CD4-positive, CD25-positive, alpha-beta regulatory T cell (primary cell): Measurements from ENCODE around the gene SLC41A1. TPM values are rescaled to one million over a fixed set of nuclear protein-coding genes. Genes with fewer than 3 reads are reported as not detected.

Experiments
- ATAC-seq, 2 donors: fragments of 150-1000 bp; cut with Tn5 transposase; one replicate each; pipeline ENCODE4 v1.10.0; 2021; ENCODE audit warnings: low read depth in 2 of 2, moderate number of reproducible peaks in 2 of 2, moderate library complexity in 1 of 2
- DNase-seq, 3 donors: peaks; one replicate each; pipeline versions ENCODE4 v3.0.0 to v3.0.0-alpha.2; 2012 to 2022; ENCODE audit warnings: mixed read lengths in 1 of 3
- H3K27ac ChIP-seq: one replicate; pipeline ENCODE4 v1.7.0; 2013; ENCODE audit warnings: mild to moderate bottlenecking, low read length; ENCODE audit not compliant: insufficient read depth, poor library complexity, severe bottlenecking
- H3K27me3 ChIP-seq: one replicate; pipeline ENCODE4 v1.7.0; 2013; ENCODE audit warnings: low read length; ENCODE audit not compliant: control insufficient read depth, insufficient read depth
- H3K36me3 ChIP-seq: one replicate; pipeline ENCODE4 v1.7.0; 2013; ENCODE audit warnings: mild to moderate bottlenecking, low read length, moderate library complexity; ENCODE audit not compliant: control insufficient read depth, insufficient read depth
- H3K4me1 ChIP-seq: 2 replicates; pipeline ENCODE4 v1.7.0; 2013; ENCODE audit warnings: mild to moderate bottlenecking, low read length; ENCODE audit not compliant: insufficient read depth, control insufficient read depth, poor library complexity, severe bottlenecking
- H3K4me3 ChIP-seq: one replicate; pipeline ENCODE4 v1.7.0; 2013; ENCODE audit warnings: low read depth, mild to moderate bottlenecking, low read length, moderate library complexity
- H3K9me3 ChIP-seq, 2 experiments: 1 replicate in 1 of 2; 2 replicates in 1 of 2; pipeline ENCODE4 v1.7.0; 2013; ENCODE audit warnings: low read length in 2 of 2, mild to moderate bottlenecking in 1 of 2, moderate library complexity in 1 of 2; ENCODE audit not compliant: control insufficient read depth in 2 of 2
- H3K27ac Mint-ChIP-seq, 3 donors: one replicate each; pipeline ENCODE4 v1.8.0; 2020 to 2022; ENCODE audit warnings: mild to moderate bottlenecking in 3 of 3, mixed read lengths in 3 of 3, moderate library complexity in 2 of 3
- H3K27me3 Mint-ChIP-seq: one replicate; pipeline ENCODE4 v1.8.0; 2022; ENCODE audit warnings: mild to moderate bottlenecking, mixed read lengths
- H3K36me3 Mint-ChIP-seq: one replicate; pipeline ENCODE4 v1.8.0; 2020; ENCODE audit warnings: mixed read lengths
- H3K4me1 Mint-ChIP-seq, 4 donors: one replicate each; pipeline ENCODE4 v1.8.0; 2020 to 2022; ENCODE audit warnings: mixed read lengths in 4 of 4, mild to moderate bottlenecking in 1 of 4
- H3K4me3 Mint-ChIP-seq, 4 donors: one replicate each; pipeline ENCODE4 v1.8.0; 2020 to 2022; ENCODE audit warnings: mild to moderate bottlenecking in 4 of 4, mixed read lengths in 4 of 4, moderate library complexity in 3 of 4
- H3K9me3 Mint-ChIP-seq, 7 donors: one replicate each; pipeline ENCODE4 v1.8.0; 2020 to 2022; ENCODE audit warnings: mixed read lengths in 7 of 7, mild to moderate bottlenecking in 3 of 7, moderate library complexity in 2 of 7
- polyA plus RNA-seq, 4 donors: library from polyadenylated mRNA; unstranded; fragments of 300-500 nt; fragmentation: Illumina TruSeq; gene quantifications; one replicate each; pipeline ENCODE4 v1.2.3, GENCODE V29; 2021
- total RNA-seq: library from RNA; stranded (reverse); gene quantifications from one replicate; pipeline ENCODE4 v1.2.3, GENCODE V29; 2022

SLC41A1 gene
- total and polyA plus RNA-seq, 5 donors from 2014 or later = 10.8 to 33.2 (median 13.4) TPM

GRCh38 chr1:205741681-205742080 lies 71.3 kb downstream of the SLC41A1 start:
- Histone ChIP-seq H3K9me3 (no peaks in the 10 kb centered on the region), H3K4me3 (no peak overlapping the region), H3K36me3 (no peaks in the 10 kb centered on the region), H3K27ac (peak overlapping the region; percentile 19), H3K4me1 (peaks cover 11% of the 10 kb centered on the region), H3K27me3 (no peaks in the 10 kb centered on the region)
- ATAC-seq (no peak), DNase-seq (no peak)
- Mint-ChIP-seq H3K4me3 (no peak overlapping the region), H3K27ac (peak overlapping the region in 1 of 3 donors; percentile 47), H3K4me1 (peaks cover 34 to 61% (median 43%) of the 10 kb centered on the region in 4 donors), H3K9me3 (no peaks in the 10 kb centered on the region), H3K27me3 (no peaks in the 10 kb centered on the region), H3K36me3 (peaks cover 4% of the 10 kb centered on the region)

- H3K27ac ChIP-seq = no peak overlapping the region
- no peak overlapping the region for H3K4me3 ChIP-seq
- Mint-ChIP-seq H3K27ac (peak overlapping the region in 2 of 3 donors; percentile 21 to 33), H3K27me3 (no peaks in the 10 kb centered on the region), H3K9me3 (no peaks in the 10 kb centered on the region), H3K4me3 (peak overlapping the region in 1 of 4 donors; percentile 21), H3K36me3 (peaks cover 4% of the 10 kb centered on the region), H3K4me1 (peaks cover 35 to 59% (median 42%) of the 10 kb centered on the region in 4 donors)
- no peaks in the 10 kb centered on the region for H3K27me3 ChIP-seq
- H3K4me1 ChIP-seq = peaks cover 15% of the 10 kb centered on the region
- no peak for ATAC-seq
- no peaks in the 10 kb centered on the region for H3K36me3 ChIP-seq
- no peak for DNase-seq
- no peaks in the 10 kb centered on the region for H3K9me3 ChIP-seq
Observed at GRCh38 chr1:205739348-205740160, 73.4 kb downstream of the SLC41A1 start.

Other genes with a start within 250 kb of the SLC41A1 start
- 106 TPM for gene ELK4, start 181.2 kb downstream of the SLC41A1 start, total RNA-seq
- gene ELK4, start 181.2 kb downstream of the SLC41A1 start, polyA plus RNA-seq = 1 to 10 TPM; 3.5 to 4.7 (median 4.6) TPM
- 0.74 TPM for gene SLC45A3, start 132.7 kb downstream of the SLC41A1 start, total RNA-seq
- not detected for gene SLC45A3, start 132.7 kb downstream of the SLC41A1 start, polyA plus RNA-seq
- 72.0 TPM for gene NUCKS1, start 63.0 kb downstream of the SLC41A1 start, total RNA-seq
- gene NUCKS1, start 63.0 kb downstream of the SLC41A1 start, polyA plus RNA-seq = 10 to 100 TPM; 12.9 to 15.8 (median 13.3) TPM
- 37.0 TPM for gene RAB29, start 37.7 kb downstream of the SLC41A1 start, total RNA-seq
- gene RAB29, start 37.7 kb downstream of the SLC41A1 start, polyA plus RNA-seq = 100 to 1,000 TPM in 1 of 4 donors, 10 to 100 TPM in 3; 94.9 to 119 (median 98.6) TPM
- gene PM20D1, start 36.9 kb upstream of the SLC41A1 start, total RNA-seq = 3.8 TPM
- 1 to 10 TPM; 2.3 to 3.9 (median 3.6) TPM for gene PM20D1, start 36.9 kb upstream of the SLC41A1 start, polyA plus RNA-seq
- gene SLC26A9, start 130.3 kb upstream of the SLC41A1 start, total RNA-seq = not detected
- gene SLC26A9, start 130.3 kb upstream of the SLC41A1 start, polyA plus RNA-seq = not detected
- gene RAB7B, start 190.2 kb upstream of the SLC41A1 start, total RNA-seq = not detected
- not detected for gene RAB7B, start 190.2 kb upstream of the SLC41A1 start, polyA plus RNA-seq
- gene CTSE, start 210.7 kb upstream of the SLC41A1 start, total RNA-seq = not detected
- gene CTSE, start 210.7 kb upstream of the SLC41A1 start, polyA plus RNA-seq = not detected
- not detected for gene RHEX, start 240.0 kb upstream of the SLC41A1 start, total RNA-seq
- not detected for gene RHEX, start 240.0 kb upstream of the SLC41A1 start, polyA plus RNA-seq